BE2C (cell line): ENCODE data around the gene SEMA4B.

Experiments
- DNase-seq: peaks from one replicate; pipeline ENCODE4 v3.0.0-alpha.2; 2020
- H3K27me3 ChIP-seq: fragments of 250-450 bp; sonication (Bioruptor Pico); 2 replicates; pipeline ENCODE4 v1.5.1; 2020; ENCODE audit warnings: mild to moderate bottlenecking
- H3K36me3 ChIP-seq: fragments of 250-450 bp; sonication (Bioruptor Pico); 2 replicates; pipeline ENCODE4 v1.5.1; 2020; ENCODE audit warnings: mild to moderate bottlenecking
- H3K4me1 ChIP-seq: fragments of 250-450 bp; sonication (Bioruptor Pico); 2 replicates; pipeline ENCODE4 v1.5.1; 2020
- H3K4me3 ChIP-seq: 2 replicates; pipeline ENCODE4 v1.5.1; 2011; ENCODE audit warnings: low read depth, low read length
- H3K9me3 ChIP-seq: fragments of 250-450 bp; sonication (Bioruptor Pico); 2 replicates; pipeline ENCODE4 v1.5.1; 2020
- TF ChIP-seq, protein P1 (sequence below): IDR thresholded peaks from 2 replicates; pipeline ENCODE4 v1.5.1; 2012; ENCODE audit warnings: mild to moderate bottlenecking, low read depth, low read length

Gene SEMA4B

GRCh38 chr15:90262426-90262825 lies 61.3 kb downstream of the SEMA4B start:
- TF ChIP-seq, protein P1, sequence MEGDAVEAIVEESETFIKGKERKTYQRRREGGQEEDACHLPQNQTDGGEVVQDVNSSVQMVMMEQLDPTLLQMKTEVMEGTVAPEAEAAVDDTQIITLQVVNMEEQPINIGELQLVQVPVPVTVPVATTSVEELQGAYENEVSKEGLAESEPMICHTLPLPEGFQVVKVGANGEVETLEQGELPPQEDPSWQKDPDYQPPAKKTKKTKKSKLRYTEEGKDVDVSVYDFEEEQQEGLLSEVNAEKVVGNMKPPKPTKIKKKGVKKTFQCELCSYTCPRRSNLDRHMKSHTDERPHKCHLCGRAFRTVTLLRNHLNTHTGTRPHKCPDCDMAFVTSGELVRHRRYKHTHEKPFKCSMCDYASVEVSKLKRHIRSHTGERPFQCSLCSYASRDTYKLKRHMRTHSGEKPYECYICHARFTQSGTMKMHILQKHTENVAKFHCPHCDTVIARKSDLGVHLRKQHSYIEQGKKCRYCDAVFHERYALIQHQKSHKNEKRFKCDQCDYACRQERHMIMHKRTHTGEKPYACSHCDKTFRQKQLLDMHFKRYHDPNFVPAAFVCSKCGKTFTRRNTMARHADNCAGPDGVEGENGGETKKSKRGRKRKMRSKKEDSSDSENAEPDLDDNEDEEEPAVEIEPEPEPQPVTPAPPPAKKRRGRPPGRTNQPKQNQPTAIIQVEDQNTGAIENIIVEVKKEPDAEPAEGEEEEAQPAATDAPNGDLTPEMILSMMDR = no peak
- DNase-seq = no peak
- Histone ChIP-seq H3K27me3 (no peaks in the 10 kb centered on the region), H3K4me3 (no peak overlapping the region), H3K9me3 (no peaks in the 10 kb centered on the region), H3K4me1 (no peaks in the 10 kb centered on the region; the same call in 1 of the 2 replicates), H3K36me3 (peaks cover 4% of the 10 kb centered on the region)

DNA sequence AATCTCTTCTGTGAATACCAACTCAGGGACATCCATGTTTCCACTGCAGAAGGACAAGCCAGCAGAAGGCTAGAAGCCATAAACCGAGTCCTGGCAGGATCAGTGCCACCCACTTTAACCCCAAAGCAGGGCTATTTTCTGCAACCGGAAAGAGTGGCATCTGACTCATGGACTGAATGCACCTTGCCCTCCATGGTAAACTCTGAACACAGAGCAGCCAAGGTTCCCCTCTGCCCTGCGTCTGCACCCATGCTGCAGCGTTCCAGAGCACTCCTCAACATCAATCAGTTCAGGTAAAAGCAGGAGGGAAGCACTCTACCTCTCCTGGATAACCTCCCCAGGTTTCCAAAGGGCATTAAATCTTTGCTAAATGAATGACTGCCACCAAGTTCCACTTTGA lies 63.5 kb downstream of the SEMA4B start:
- H3K36me3 ChIP-seq = peaks cover 10% of the 10 kb centered on the region
- H3K9me3 ChIP-seq = no peaks in the 10 kb centered on the region
- H3K27me3 ChIP-seq = no peaks in the 10 kb centered on the region
- TF ChIP-seq, protein P1 = no peak
- no peak for DNase-seq
- peak overlapping the region; percentile 95 for H3K4me3 ChIP-seq
- H3K4me1 ChIP-seq = no peaks in the 10 kb centered on the region; the same call in 1 of the 2 replicates

DNA sequence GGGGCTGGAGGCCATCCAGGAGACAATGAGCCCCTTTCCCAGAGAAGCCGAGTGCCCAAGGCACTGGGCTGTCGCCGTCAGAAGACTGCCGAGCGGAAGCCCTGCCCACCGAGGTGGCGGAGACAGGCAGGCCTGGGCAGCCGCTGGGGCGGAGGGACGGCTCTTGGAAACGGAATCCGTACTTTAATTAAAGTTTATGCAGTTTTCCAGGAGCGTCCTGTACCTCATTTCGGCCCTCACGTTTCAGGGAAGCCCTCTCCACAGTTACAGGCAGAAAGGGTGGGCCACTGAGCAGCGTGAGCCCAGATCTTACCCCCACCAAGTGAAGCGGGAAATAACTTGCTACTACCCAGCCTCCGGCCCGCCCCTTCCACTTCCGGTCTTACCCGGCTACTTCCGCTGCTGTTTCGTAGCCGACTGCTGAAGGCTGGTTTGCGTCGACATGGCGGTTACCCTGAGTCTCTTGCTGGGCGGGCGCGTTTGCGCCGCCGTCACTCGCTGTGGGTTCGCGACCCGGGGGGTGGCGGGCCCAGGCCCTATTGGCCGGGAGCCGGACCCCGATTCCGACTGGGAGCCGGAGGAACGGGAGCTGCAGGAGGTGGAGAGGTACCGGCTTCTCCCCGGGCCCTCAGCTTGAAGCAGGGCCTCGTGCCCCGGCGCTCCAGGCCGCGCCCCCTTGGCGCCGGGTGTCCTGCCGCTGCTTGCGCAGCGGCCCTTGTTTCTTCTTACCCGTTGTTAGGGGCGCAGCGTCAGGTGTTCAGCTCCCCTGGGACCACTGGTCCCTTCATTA lies 64.3 kb downstream of the SEMA4B start, which contains the start of gene NGRN:
Gene NGRN, plus strand, starts transcription at position 402 of the 790 bp plus-strand sequence. Its CDS starts 41 bp downstream, at position 443.
- H3K4me3 ChIP-seq = peak within 1 kb of the TSS; percentile 95
- H3K4me1 ChIP-seq = no peaks in the 10 kb centered on the region; the same call in 1 of the 2 replicates
- peaks cover 18% of the 10 kb centered on the region for H3K36me3 ChIP-seq
- TF ChIP-seq, protein P1 = no peak
- no peaks in the 10 kb centered on the region for H3K9me3 ChIP-seq
- peak; percentile 92 for DNase-seq
- no peaks in the 10 kb centered on the region for H3K27me3 ChIP-seq

DNA sequence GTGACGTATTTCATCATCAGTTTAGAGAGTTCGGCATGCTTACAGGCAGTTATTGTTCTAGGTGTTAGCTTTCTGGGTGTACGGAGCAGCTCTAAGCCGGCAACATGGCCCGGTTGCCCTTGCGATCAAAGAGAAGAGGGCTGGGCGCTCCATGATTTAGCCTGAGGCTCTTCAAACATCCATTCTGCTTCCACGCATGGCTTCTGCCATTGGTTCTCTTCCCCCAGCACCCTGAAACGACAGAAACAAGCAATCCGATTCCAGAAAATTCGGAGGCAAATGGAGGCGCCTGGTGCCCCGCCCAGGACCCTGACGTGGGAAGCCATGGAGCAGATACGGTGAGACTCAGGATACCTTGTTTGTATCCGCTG lies 64.9 kb downstream of the SEMA4B start:
- peak; percentile 59 for DNase-seq
- peak overlapping the region; percentile 95 for H3K4me3 ChIP-seq
- TF ChIP-seq, protein P1 = no peak
- no peaks in the 10 kb centered on the region for H3K9me3 ChIP-seq
- peaks cover 22% of the 10 kb centered on the region for H3K36me3 ChIP-seq
- H3K4me1 ChIP-seq = no peaks in the 10 kb centered on the region; the same call in 1 of the 2 replicates
- H3K27me3 ChIP-seq = no peaks in the 10 kb centered on the region

DNA sequence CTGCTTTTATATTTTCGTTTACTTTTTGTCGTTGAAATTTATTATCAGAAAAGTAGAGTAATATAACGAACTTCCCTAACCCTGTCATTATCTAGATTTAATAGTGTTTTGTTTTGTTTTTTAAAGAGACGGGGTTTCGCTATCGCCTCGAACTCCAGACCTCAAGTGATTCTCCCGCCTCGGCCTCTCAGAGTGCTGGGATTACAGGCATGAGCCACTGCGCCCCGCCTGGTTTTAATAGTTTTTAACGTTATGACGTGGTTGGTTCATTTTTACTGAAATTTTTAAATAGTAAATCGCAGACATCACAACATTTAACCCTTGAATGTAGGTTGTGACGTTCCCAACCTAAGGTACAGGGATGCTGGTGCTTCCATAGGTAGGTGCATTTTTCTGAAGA lies 65.4 kb downstream of the SEMA4B start:
- Histone ChIP-seq H3K9me3 (no peaks in the 10 kb centered on the region), H3K4me3 (peak overlapping the region; percentile 95), H3K4me1 (no peaks in the 10 kb centered on the region; the same call in 1 of the 2 replicates), H3K27me3 (no peaks in the 10 kb centered on the region), H3K36me3 (peaks cover 26% of the 10 kb centered on the region)
- TF ChIP-seq, protein P1 = no peak
- no peak for DNase-seq

DNA sequence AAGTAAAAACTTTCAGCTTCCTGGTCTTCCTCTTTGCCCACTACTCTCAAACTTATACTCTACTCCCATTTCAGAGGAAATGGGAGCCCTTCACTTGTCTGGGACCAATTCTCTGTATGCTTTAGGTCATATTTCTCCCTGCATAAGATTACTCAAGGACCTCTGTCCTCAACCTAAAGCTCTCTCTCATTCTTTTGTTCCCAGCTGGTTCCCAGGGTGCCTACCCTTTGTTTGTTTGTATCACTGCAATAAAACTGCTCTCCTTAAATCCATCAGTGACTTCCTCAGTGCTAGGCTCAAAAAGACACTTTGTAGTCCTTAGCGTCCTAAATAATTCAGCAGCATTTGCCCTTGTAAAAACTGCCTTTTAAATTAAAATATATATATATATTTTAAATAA lies 67.3 kb downstream of the SEMA4B start:
- DNase-seq = no peak
- H3K9me3 ChIP-seq = no peaks in the 10 kb centered on the region
- H3K27me3 ChIP-seq = no peaks in the 10 kb centered on the region
- peaks cover 45% of the 10 kb centered on the region for H3K36me3 ChIP-seq
- TF ChIP-seq, protein P1 = no peak
- H3K4me1 ChIP-seq = no peaks in the 10 kb centered on the region; the same call in 1 of the 2 replicates
- H3K4me3 ChIP-seq = no peak overlapping the region
